ENCODE measurements around the gene CNPY1.

- TF ChIP-seq EZH2 (IDR thresholded peaks at IDR 0.05; ENCODE audit: insufficient read depth, poor library complexity, severe bottlenecking): no peak
- TF ChIP-seq EZH2phosphoT487 (IDR thresholded peaks at IDR 0.05; ENCODE audit: insufficient read depth, low read depth): no peak
Measured at GRCh38 chr7:155579565-155579964, 33.2 kb upstream of the CNPY1 start.
